ENCODE data around the gene ABHD17A.

ABHD17A gene

GRCh38 chr19:1830978-1831377 is 54.3 kb downstream of the ABHD17A start:
- Histone ChIP-seq H3K27ac (ENCODE audit: low read length) (no peak overlapping the region), H3K9me2 (replicated peaks; ENCODE audit: insufficient read depth, low read length) (no peaks in the 10 kb centered on the region), H3K4me2 (ENCODE audit: low read depth, low read length) (no peak overlapping the region), H3K36me3 (replicated peaks; ENCODE audit: insufficient read depth, low read length) (no peaks in the 10 kb centered on the region), H3K79me2 (ENCODE audit: low read length) (peaks cover 61% of the 10 kb centered on the region), H2AFZ (ENCODE audit: low read length) (no peak overlapping the region), H3K4me1 (ENCODE audit: low read length) (no peaks in the 10 kb centered on the region), H3K9ac (ENCODE audit: low read length) (no peak overlapping the region), H3K27me3 (replicated peaks; ENCODE audit: insufficient read depth, low read length) (no peaks in the 10 kb centered on the region), H3K9me3 (replicated peaks; ENCODE audit: insufficient read depth, low read length) (no peaks in the 10 kb centered on the region), H3K4me3 (ENCODE audit: low read length) (no peak overlapping the region), H4K20me1 (ENCODE audit: insufficient read depth, low read length) (no peaks in the 10 kb centered on the region), H3F3A (ENCODE audit: insufficient read depth, low read length) (no peaks in the 10 kb centered on the region)
- no peak for TF ChIP-seq CTCF (IDR thresholded peaks at IDR 0.05; ENCODE audit: low read length)
- no peak for TF ChIP-seq EZH2phosphoT487 (IDR thresholded peaks at IDR 0.05; ENCODE audit: low read length)
- TF ChIP-seq EZH2 (optimal IDR thresholded peaks at IDR 0.05; ENCODE audit: low read depth, low read length) = no peak
- no peak for DNase-seq

- Histone ChIP-seq H3K36me3 (replicated peaks; ENCODE audit: insufficient read depth, low read length) (no peaks in the 10 kb centered on the region), H3K79me2 (ENCODE audit: low read length) (peaks cover 61% of the 10 kb centered on the region), H3K9ac (ENCODE audit: low read length) (no peak overlapping the region), H3K27me3 (replicated peaks; ENCODE audit: insufficient read depth, low read length) (no peaks in the 10 kb centered on the region), H3K9me3 (replicated peaks; ENCODE audit: insufficient read depth, low read length) (no peaks in the 10 kb centered on the region), H4K20me1 (ENCODE audit: insufficient read depth, low read length) (no peaks in the 10 kb centered on the region), H3K4me2 (ENCODE audit: low read depth, low read length) (no peak overlapping the region), H2AFZ (ENCODE audit: low read length) (no peak overlapping the region), H3K9me2 (replicated peaks; ENCODE audit: insufficient read depth, low read length) (no peaks in the 10 kb centered on the region), H3K4me1 (ENCODE audit: low read length) (no peaks in the 10 kb centered on the region), H3F3A (ENCODE audit: insufficient read depth, low read length) (no peaks in the 10 kb centered on the region), H3K27ac (ENCODE audit: low read length) (no peak overlapping the region), H3K4me3 (ENCODE audit: low read length) (no peak overlapping the region)
- no peak for DNase-seq
- TF ChIP-seq EZH2phosphoT487 (IDR thresholded peaks at IDR 0.05; ENCODE audit: low read length) (no peak), CTCF (IDR thresholded peaks at IDR 0.05; ENCODE audit: low read length) (no peak), EZH2 (optimal IDR thresholded peaks at IDR 0.05; ENCODE audit: low read depth, low read length) (no peak)
These were observed 54.7 kb downstream of the ABHD17A start for GRCh38 chr19:1830568-1830967.

GRCh38 chr19:1829958-1830357 is 55.3 kb downstream of the ABHD17A start:
- no peak for DNase-seq
- no peaks in the 10 kb centered on the region for H3K27me3 ChIP-seq (replicated peaks; ENCODE audit: insufficient read depth, low read length)
- no peaks in the 10 kb centered on the region for H3F3A ChIP-seq (ENCODE audit: insufficient read depth, low read length)
- no peaks in the 10 kb centered on the region for H3K9me2 ChIP-seq (replicated peaks; ENCODE audit: insufficient read depth, low read length)
- H2AFZ ChIP-seq (ENCODE audit: low read length) = no peak overlapping the region
- TF ChIP-seq EZH2phosphoT487 (IDR thresholded peaks at IDR 0.05; ENCODE audit: low read length) (no peak), EZH2 (optimal IDR thresholded peaks at IDR 0.05; ENCODE audit: low read depth, low read length) (no peak), CTCF (IDR thresholded peaks at IDR 0.05; ENCODE audit: low read length) (no peak)
- no peak overlapping the region for H3K9ac ChIP-seq (ENCODE audit: low read length)
- peaks cover 54% of the 10 kb centered on the region for H3K79me2 ChIP-seq (ENCODE audit: low read length)
- no peaks in the 10 kb centered on the region for H3K9me3 ChIP-seq (replicated peaks; ENCODE audit: insufficient read depth, low read length)
- H3K4me3 ChIP-seq (ENCODE audit: low read length) = no peak overlapping the region
- no peaks in the 10 kb centered on the region for H3K36me3 ChIP-seq (replicated peaks; ENCODE audit: insufficient read depth, low read length)
- no peak overlapping the region for H3K4me2 ChIP-seq (ENCODE audit: low read depth, low read length)
- H4K20me1 ChIP-seq (ENCODE audit: insufficient read depth, low read length) = no peaks in the 10 kb centered on the region
- H3K27ac ChIP-seq (ENCODE audit: low read length) = no peak overlapping the region
- H3K4me1 ChIP-seq (ENCODE audit: low read length) = no peaks in the 10 kb centered on the region
